22Rv1 (cell line): ENCODE results near the gene SYNCRIP.

Source experiments
- CTCF ChIP-seq: fragments of 450-650 bp; IDR thresholded peaks from 2 replicates; pipeline ENCODE4 v1.5.1; 2017; ENCODE audit warnings: mild to moderate bottlenecking
- ZFX ChIP-seq: fragments of 450-650 bp; IDR thresholded peaks from 2 replicates; pipeline ENCODE4 v1.6.1; 2017; ENCODE audit warnings: antibody characterized with exemption, borderline replicate concordance

GRCh38 chr6:85676086-85676729 is 33.5 kb upstream of the SYNCRIP start:
- TF ChIP-seq CTCF, result no peak
- no peak for TF ChIP-seq ZFX
